ENCODE results near the gene NKX2-2.
"Not testable (repeated sequence)": the region's sequence is repeated elsewhere in the genome, so short reads cannot be mapped to it uniquely, and the experiment has no call there.

The NKX2-2 gene

DNA sequence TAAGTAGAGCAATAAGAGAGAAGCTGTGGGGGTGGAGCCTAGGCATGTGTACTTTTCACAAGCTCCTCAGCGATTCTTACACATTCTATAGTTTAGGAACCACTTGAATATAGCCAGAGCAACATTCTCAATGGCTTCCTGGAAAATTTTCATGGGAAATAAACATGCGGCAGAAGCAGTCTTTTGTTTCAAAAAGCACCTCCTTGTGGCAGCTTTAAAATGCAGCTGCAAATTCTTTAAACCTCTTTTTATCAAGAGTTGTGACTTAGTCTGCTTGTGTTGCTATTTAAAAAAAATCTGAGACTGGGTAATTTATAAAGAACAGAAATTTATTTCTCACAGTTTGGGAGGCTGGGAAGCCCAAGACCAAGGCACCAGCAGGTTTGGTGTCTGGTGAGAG is 23.8 kb downstream of the NKX2-2 start:
- TF ChIP-seq, protein P1, sequence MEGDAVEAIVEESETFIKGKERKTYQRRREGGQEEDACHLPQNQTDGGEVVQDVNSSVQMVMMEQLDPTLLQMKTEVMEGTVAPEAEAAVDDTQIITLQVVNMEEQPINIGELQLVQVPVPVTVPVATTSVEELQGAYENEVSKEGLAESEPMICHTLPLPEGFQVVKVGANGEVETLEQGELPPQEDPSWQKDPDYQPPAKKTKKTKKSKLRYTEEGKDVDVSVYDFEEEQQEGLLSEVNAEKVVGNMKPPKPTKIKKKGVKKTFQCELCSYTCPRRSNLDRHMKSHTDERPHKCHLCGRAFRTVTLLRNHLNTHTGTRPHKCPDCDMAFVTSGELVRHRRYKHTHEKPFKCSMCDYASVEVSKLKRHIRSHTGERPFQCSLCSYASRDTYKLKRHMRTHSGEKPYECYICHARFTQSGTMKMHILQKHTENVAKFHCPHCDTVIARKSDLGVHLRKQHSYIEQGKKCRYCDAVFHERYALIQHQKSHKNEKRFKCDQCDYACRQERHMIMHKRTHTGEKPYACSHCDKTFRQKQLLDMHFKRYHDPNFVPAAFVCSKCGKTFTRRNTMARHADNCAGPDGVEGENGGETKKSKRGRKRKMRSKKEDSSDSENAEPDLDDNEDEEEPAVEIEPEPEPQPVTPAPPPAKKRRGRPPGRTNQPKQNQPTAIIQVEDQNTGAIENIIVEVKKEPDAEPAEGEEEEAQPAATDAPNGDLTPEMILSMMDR (IDR thresholded peaks at IDR 0.05; ENCODE audit: low read depth, low read length, missing control alignments), result no peak
- no peak overlapping the region for H3K4me3 ChIP-seq (replicated peaks; ENCODE audit: low read depth, low read length)
- DNase-seq (ENCODE audit: extremely low read depth, low read depth), result no peak

DNA sequence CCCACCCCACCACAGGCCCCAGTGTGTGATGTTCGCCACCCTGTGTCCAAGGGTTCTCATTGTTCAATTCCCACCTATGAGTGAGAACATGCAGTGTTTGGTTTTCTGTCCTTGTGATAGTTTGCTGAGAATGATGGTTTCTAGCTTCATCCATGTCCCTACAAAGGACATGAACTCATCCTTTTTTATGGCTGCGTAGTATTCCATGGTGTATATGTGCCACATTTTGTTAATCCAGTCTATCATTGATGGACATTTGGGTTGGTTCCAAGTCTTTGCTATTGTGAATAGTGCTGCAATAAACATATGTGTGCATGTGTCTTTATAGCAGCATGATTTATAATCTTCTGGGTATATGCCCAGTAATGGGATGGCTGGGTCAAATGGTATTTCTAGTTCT is 33.7 kb downstream of the NKX2-2 start:
- not testable (repeated sequence) for DNase-seq (ENCODE audit: extremely low read depth, low read depth); H3K4me3 ChIP-seq (replicated peaks; ENCODE audit: low read depth, low read length)

DNA sequence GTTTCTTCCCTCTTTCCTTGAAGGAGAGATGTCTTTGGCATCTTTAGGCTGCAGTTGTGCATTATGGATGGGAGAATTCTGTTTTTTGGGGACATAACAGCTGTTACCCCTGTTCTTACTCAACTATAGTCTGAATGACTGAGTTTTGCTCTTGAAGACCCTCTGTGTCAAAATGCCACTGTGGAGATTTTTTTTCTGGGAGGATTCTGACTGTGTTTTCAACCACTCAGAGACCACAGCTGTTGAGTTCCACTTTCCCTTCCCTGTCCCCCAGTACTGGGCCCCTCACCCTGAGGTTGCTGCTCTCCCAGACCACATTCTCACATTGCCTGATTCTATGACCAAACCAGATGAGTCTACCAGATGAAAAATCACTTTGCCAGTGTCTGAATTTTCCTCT is 48.1 kb downstream of the NKX2-2 start:
- no peak overlapping the region for H3K4me3 ChIP-seq (replicated peaks; ENCODE audit: low read depth, low read length)
- TF ChIP-seq, protein P1 (IDR thresholded peaks at IDR 0.05; ENCODE audit: low read depth, low read length, missing control alignments), result no peak
- DNase-seq (ENCODE audit: extremely low read depth, low read depth), result no peak

DNA sequence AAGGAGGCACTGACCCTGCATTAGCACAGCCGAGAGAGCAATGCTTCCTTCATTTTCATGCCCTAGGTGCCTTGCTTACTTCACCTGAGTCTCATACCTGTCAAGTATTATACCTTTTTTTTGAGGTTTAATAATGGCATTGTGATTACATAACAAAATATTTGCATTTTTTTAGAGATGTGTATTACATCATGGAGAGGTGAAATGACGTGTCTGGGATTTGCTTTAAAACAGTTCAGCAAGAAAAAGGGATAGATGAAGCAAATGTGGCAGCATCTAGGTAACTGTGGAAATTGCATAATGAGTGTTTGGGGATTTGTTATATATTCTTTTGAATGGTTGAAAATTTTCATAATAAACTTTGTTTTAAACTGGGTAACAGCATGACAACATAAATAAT is 48.9 kb downstream of the NKX2-2 start:
- TF ChIP-seq, protein P1 (IDR thresholded peaks at IDR 0.05; ENCODE audit: low read depth, low read length, missing control alignments), result no peak
- no peak for DNase-seq (ENCODE audit: extremely low read depth, low read depth)
- no peak overlapping the region for H3K4me3 ChIP-seq (replicated peaks; ENCODE audit: low read depth, low read length)
